ENCODE data around the gene SSC4D.

DNA sequence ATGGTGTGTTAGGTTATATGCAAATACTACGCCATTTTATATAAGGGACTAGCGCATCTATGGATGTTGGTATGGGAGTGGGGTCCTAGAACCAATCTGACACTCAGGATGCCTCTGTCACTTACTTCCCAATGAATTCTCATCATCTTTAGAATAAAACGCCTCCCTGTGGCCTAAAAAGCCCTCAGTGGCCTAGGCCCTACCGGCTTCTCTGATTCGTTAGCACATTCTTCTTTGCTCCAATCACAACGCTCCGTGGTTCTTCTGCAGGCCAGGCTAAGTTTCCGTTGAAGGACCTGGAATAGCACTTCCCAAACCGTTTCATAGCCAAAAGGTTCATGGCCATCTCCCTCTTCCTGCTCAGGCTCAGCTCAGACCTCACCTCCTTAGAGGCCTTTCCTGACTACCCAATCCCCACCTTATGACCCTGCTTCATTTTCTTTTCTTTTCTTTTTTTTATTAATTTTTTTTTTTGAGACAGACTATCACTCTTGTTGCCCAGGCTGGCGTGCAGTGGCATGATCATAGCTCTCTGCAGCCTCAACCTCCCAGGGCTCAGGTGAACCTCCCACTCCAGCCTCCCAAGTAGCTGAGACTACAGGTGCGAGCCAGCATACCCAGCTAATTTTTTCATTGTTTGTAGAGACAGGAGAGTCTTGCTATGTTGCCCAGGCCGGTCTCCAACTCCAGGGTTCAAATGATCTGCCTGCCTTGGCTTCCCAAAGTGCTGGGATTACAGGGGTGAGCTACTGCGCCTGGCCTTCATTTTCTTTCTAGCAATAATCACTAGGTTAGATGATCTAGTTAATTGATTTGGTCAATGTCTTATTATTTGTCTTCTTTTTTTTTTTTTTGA, 26.2 kb downstream of the SSC4D start:
- TF ChIP-seq POLR2A (IDR thresholded peaks at IDR 0.05; ENCODE audit: control extremely low read depth in 1 of 2, low read depth in 2 of 2, low read length in 2 of 2) (no peak), TEAD4 (IDR thresholded peaks at IDR 0.05; ENCODE audit: low read depth, low read length) (no peak), JUN (IDR thresholded peaks at IDR 0.05; ENCODE audit: low read depth, low read length) (no peak), JUND (IDR thresholded peaks at IDR 0.05; ENCODE audit: low read length) (no peak), POLR2AphosphoS5 (IDR thresholded peaks at IDR 0.05; ENCODE audit: low read depth, low read length) (no peak), KDM1A (IDR thresholded peaks at IDR 0.05; ENCODE audit: borderline replicate concordance, low read length) (no peak), SP1 (IDR thresholded peaks at IDR 0.05; ENCODE audit: low read depth, low read length) (peak; percentile 80), TAF7 (optimal IDR thresholded peaks at IDR 0.05; ENCODE audit: borderline replicate concordance, low read depth, low read length) (no peak), PHF8 (conservative IDR thresholded peaks at IDR 0.05; ENCODE audit: low read depth, low read length) (no peak), GTF2F1 (IDR thresholded peaks at IDR 0.05; ENCODE audit: borderline replicate concordance, low read depth, low read length) (no peak), GABPA (IDR thresholded peaks at IDR 0.05; ENCODE audit: borderline replicate concordance, insufficient read depth, low read length) (no peak)
- TF ChIP-seq, protein P1, sequence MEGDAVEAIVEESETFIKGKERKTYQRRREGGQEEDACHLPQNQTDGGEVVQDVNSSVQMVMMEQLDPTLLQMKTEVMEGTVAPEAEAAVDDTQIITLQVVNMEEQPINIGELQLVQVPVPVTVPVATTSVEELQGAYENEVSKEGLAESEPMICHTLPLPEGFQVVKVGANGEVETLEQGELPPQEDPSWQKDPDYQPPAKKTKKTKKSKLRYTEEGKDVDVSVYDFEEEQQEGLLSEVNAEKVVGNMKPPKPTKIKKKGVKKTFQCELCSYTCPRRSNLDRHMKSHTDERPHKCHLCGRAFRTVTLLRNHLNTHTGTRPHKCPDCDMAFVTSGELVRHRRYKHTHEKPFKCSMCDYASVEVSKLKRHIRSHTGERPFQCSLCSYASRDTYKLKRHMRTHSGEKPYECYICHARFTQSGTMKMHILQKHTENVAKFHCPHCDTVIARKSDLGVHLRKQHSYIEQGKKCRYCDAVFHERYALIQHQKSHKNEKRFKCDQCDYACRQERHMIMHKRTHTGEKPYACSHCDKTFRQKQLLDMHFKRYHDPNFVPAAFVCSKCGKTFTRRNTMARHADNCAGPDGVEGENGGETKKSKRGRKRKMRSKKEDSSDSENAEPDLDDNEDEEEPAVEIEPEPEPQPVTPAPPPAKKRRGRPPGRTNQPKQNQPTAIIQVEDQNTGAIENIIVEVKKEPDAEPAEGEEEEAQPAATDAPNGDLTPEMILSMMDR (IDR thresholded peaks at IDR 0.05; ENCODE audit: control extremely low read depth in 1 of 3, insufficient read depth in 1 of 3, low read depth in 1 of 3, low read length in 3 of 3) = peak in 2 of 3 experiments; percentile 3 to 39; a peak in 1 of 4 replicates
